ENCODE results near the gene RIPPLY2. TPM values are rescaled to one million over a fixed set of nuclear protein-coding genes. Genes with fewer than 3 reads are reported as not detected.

RIPPLY2 gene
- total and polyA plus RNA-seq, 2 of the 4 experiments (the other 2 are of a cell fraction), result 0.32 TPM; not detected in 1

GRCh38 chr6:83854001-83854501, 891 bp downstream of the RIPPLY2 start:
- Histone ChIP-seq H3K4me2 (ENCODE audit: low read depth, low read length) (peak overlapping the region; percentile 35; the same call in 1 of the 2 replicates), H3K9me1 (ENCODE audit: insufficient read depth, low read length) (no peaks in the 10 kb centered on the region), H3K27ac (ENCODE audit: insufficient read depth, low read length) (no peak overlapping the region), H2AFZ (replicated peaks; ENCODE audit: low read length, poor library complexity) (peak overlapping the region; percentile 80), H3K56ac (ENCODE audit: extremely low read depth, insufficient read depth, low read length) (no peak overlapping the region), H2AK9ac (replicated peaks; ENCODE audit: low read depth, low read length, poor library complexity) (no peak overlapping the region), H4K20me1 (ENCODE audit: insufficient read depth, low read length) (no peaks in the 10 kb centered on the region), H3K4me1 (ENCODE audit: control insufficient read depth, insufficient read depth, low read length) (no peaks in the 10 kb centered on the region), H3K9me3 (ENCODE audit: control insufficient read depth, insufficient read depth, low read length) (no peaks in the 10 kb centered on the region), H3K4me3 (ENCODE audit: insufficient read depth, low read depth, low read length) (peak overlapping the region; percentile 37), H3K4ac (ENCODE audit: low read depth, low read length) (no peak overlapping the region), H2BK20ac (ENCODE audit: low read depth, low read length) (no peak overlapping the region), H4K91ac (ENCODE audit: insufficient read depth, low read depth, low read length) (no peak overlapping the region), H3K27me3 (ENCODE audit: control insufficient read depth, insufficient read depth, low read length) (peaks cover 21% of the 10 kb centered on the region), H3K14ac (replicated peaks; ENCODE audit: low read depth, low read length) (no peak overlapping the region), H4K5ac (ENCODE audit: low read depth, low read length) (no peak overlapping the region), H2BK120ac (ENCODE audit: low read depth, low read length) (no peak overlapping the region), H2BK5ac (ENCODE audit: low read depth, low read length, poor library complexity, severe bottlenecking) (no peak overlapping the region), H3K79me1 (ENCODE audit: low read depth in 1 of 2, low read length in 2 of 2) (no peaks in the 10 kb centered on the region), H3K9ac (ENCODE audit: low read depth, low read length) (no peak overlapping the region), H2AK5ac (ENCODE audit: low read depth, low read length) (no peak overlapping the region), H4K8ac (ENCODE audit: low read depth in 2 of 2, low read length in 2 of 2) (no peak overlapping the region), H3K18ac (ENCODE audit: low read depth, low read length) (no peak overlapping the region), H3K23ac (ENCODE audit: low read depth, low read length) (no peak overlapping the region), H2BK15ac (ENCODE audit: low read depth, low read length) (no peak overlapping the region), H3K36me3 (ENCODE audit: control insufficient read depth, insufficient read depth, low read length) (no peaks in the 10 kb centered on the region)
- BruUV-seq (replicated peaks), result no TSS peak
- ChIA-PET POLR2A (ENCODE audit: unreplicated experiment) (no interaction called here), CTCF (no interaction called here)
- ATAC-seq (ENCODE audit: low read depth) (no peak), DNase-seq (no peak)
- 43% methylated on average over 1 of the region's 18 CpGs; no CpG with 5 or more reads in 1 of the 2 experiments for WGBS, 2 experiments (ENCODE audit: extremely low coverage in 2 of 2, insufficient read length in 1 of 2)
- no peak for TF ChIP-seq BHLHE40 (IDR thresholded peaks at IDR 0.05; ENCODE audit: low read depth, low read length)
- TF ChIP-seq MAFK (IDR thresholded peaks at IDR 0.05; ENCODE audit: low read depth, low read length), result no peak
- no peak for TF ChIP-seq CTCF (conservative IDR thresholded peaks at IDR 0.05; ENCODE audit: low read depth, low read length)
- TF ChIP-seq RAD21 (IDR thresholded peaks at IDR 0.05; ENCODE audit: low read length), result no peak
- no peak for TF ChIP-seq RCOR1 (IDR thresholded peaks at IDR 0.05; ENCODE audit: insufficient replicate concordance, low read length)
- TF ChIP-seq NFE2L2 (IDR thresholded peaks at IDR 0.05; ENCODE audit: low read depth, low read length), result no peak
- no peak for TF ChIP-seq RFX5 (IDR thresholded peaks at IDR 0.05; ENCODE audit: low read depth, low read length)
- no peak for TF ChIP-seq MAZ (IDR thresholded peaks at IDR 0.05; ENCODE audit: borderline replicate concordance, low read depth, low read length)
- no peak for TF ChIP-seq CEBPB (IDR thresholded peaks at IDR 0.05; ENCODE audit: low read depth, low read length)
- no peak for TF ChIP-seq ELK1 (IDR thresholded peaks at IDR 0.05; ENCODE audit: borderline replicate concordance, low read depth, low read length)
- no peak for TF ChIP-seq POLR2A (IDR thresholded peaks at IDR 0.05; ENCODE audit: low read depth, low read length)
- no peak for TF ChIP-seq FOS (IDR thresholded peaks at IDR 0.05; ENCODE audit: low read depth, low read length)
- no peak for TF ChIP-seq SMC3 (IDR thresholded peaks at IDR 0.05; ENCODE audit: low read depth, low read length)
- TF ChIP-seq MXI1 (IDR thresholded peaks at IDR 0.05; ENCODE audit: borderline replicate concordance, low read depth, low read length), result no peak
- in situ Hi-C loops (cut with MboI; ENCODE audit: low sequenced_read_pairs) (no loop called here), intact Hi-C loops (cut with micrococcal nuclease) (no loop called here), dilution Hi-C loops (cut with HindIII; ENCODE audit: low sequenced_read_pairs, unreplicated experiment) (no loop called here)
